GM13977 (cell line): ENCODE measurements around the gene BPHL.
A peak's percentile ranks its signal among the peaks of the same experiment; 100 is the strongest.
"Not testable (repeated sequence)": the region's sequence is repeated elsewhere in the genome, so short reads cannot be mapped to it uniquely, and the experiment has no call there.

Source experiments
- DNase-seq: peaks from one replicate; pipeline ENCODE4 v3.0.0; 2012; ENCODE audit warnings: low spot score
- in situ Hi-C: fragments of 300-500 bp; cut with MboI; formaldehyde crosslinking; loops from one replicate; pipeline ENCODE4 v1.12.0; 2022; ENCODE audit warnings: low sequenced_read_pairs, low pct_unique_long_range_greater_than_20kb, mixed read lengths, inconsistent platforms; ENCODE audit not compliant: unreplicated experiment
- TF ChIP-seq, protein P1 (sequence below): IDR thresholded peaks from 2 replicates; pipeline ENCODE4 v1.5.1; 2012; ENCODE audit warnings: mild to moderate bottlenecking, control low read depth; ENCODE audit not compliant: insufficient read depth; ENCODE audit errors: extremely low read depth, missing control alignments

BPHL gene

GRCh38 chr6:3144571-3144970 lies 26.1 kb downstream of the BPHL start:
- in situ Hi-C loops: no loop called here
- TF ChIP-seq, protein P1, sequence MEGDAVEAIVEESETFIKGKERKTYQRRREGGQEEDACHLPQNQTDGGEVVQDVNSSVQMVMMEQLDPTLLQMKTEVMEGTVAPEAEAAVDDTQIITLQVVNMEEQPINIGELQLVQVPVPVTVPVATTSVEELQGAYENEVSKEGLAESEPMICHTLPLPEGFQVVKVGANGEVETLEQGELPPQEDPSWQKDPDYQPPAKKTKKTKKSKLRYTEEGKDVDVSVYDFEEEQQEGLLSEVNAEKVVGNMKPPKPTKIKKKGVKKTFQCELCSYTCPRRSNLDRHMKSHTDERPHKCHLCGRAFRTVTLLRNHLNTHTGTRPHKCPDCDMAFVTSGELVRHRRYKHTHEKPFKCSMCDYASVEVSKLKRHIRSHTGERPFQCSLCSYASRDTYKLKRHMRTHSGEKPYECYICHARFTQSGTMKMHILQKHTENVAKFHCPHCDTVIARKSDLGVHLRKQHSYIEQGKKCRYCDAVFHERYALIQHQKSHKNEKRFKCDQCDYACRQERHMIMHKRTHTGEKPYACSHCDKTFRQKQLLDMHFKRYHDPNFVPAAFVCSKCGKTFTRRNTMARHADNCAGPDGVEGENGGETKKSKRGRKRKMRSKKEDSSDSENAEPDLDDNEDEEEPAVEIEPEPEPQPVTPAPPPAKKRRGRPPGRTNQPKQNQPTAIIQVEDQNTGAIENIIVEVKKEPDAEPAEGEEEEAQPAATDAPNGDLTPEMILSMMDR: no peak
- no peak for DNase-seq

GRCh38 chr6:3147914-3148757 lies 29.6 kb downstream of the BPHL start:
- in situ Hi-C loops: no loop called here

DNA sequence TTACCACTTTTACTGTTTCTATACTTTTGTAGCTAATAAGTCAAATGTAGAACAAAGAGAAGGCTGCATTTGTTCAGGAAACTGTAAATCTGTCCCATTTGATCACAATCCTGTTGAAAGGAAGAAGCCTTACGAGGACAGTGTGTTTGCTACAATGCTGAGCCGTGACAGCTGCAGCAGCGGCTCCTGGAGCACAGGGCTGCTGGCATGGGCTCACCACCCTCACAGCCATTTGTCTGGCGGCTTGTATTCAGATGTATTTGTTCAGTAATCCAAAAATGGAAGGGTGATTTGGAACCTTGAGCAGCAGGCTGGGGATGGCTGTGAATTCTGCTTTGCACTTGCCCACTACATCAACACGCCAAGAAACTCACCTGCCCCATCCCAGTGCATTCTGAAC lies 33.2 kb downstream of the BPHL start:
- DNase-seq: no peak
- TF ChIP-seq, protein P1: no peak
- in situ Hi-C loops: no loop called here

More at GRCh38 chr6:3147914-3148757, 29.6 kb downstream of the BPHL start:
- no peak for DNase-seq
- TF ChIP-seq, protein P1: no peak

GRCh38 chr6:3152689-3153088 lies 34.2 kb downstream of the BPHL start:
- in situ Hi-C loops: no loop called here
- no peak for DNase-seq
- TF ChIP-seq, protein P1: no peak

GRCh38 chr6:3155416-3155815 lies 36.9 kb downstream of the BPHL start:
- in situ Hi-C loops, DNase-seq: not testable (repeated sequence)

- peak; percentile 52 for DNase-seq
Measured at GRCh38 chr6:3156184-3157130, 37.9 kb downstream of the BPHL start.

DNA sequence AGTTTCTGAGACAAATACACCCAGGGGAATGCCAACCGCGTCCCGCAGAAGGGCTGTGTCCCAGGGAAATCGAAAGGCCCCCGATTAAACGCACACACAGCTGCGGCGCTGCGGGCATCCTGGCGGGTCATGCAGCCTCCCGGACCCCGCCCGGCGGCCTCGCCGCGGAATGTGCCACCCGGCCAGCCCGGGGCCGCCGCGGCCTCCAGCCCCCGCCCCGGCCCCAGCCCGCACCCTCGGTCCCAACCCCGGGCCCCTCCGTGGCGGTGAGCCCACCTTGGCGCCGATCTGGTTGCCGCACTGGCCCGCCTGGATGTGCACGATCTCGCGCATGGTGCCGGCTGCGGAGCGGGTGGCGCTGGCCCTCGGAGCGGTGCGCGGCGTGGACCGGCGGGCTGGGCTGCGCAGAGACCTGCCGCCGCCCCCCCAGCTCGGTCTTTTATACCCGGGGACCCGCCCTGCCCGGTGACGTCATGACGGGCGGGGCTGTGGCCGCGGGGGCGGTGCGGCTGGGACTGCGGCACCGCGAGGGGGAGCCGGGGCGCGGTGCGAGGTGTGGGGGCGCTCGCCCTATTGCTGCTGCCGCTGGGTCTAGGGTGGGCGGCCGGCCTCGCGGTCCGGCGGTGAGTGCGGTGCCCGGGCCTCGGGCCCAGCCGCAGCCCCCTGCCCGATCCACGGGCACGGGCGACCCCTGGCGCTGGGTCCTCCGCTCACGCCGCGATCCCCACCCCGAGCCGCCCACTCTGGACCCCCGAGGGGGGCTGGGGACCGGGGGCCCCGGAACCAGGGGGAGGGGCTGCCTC lies 38.8 kb downstream of the BPHL start, which contains the start of gene TUBB2A:
TUBB2A (minus strand) TSS at position 414 of the 803 bp plus-strand sequence; CDS start at position 333, 81 bp downstream.
- in situ Hi-C loops: no loop called here
- TF ChIP-seq, protein P1: peak; percentile 58
- peak; percentile 98 for DNase-seq

More at GRCh38 chr6:3156184-3157130, 37.9 kb downstream of the BPHL start:
- in situ Hi-C loops: not testable (repeated sequence)
